ENCODE data around the gene IRF5. TPM values are rescaled to one million over a fixed set of nuclear protein-coding genes. Genes with fewer than 3 reads are reported as not detected.

The IRF5 gene
- polyA plus RNA-seq, 1 experiment = 0.36 TPM

DNA sequence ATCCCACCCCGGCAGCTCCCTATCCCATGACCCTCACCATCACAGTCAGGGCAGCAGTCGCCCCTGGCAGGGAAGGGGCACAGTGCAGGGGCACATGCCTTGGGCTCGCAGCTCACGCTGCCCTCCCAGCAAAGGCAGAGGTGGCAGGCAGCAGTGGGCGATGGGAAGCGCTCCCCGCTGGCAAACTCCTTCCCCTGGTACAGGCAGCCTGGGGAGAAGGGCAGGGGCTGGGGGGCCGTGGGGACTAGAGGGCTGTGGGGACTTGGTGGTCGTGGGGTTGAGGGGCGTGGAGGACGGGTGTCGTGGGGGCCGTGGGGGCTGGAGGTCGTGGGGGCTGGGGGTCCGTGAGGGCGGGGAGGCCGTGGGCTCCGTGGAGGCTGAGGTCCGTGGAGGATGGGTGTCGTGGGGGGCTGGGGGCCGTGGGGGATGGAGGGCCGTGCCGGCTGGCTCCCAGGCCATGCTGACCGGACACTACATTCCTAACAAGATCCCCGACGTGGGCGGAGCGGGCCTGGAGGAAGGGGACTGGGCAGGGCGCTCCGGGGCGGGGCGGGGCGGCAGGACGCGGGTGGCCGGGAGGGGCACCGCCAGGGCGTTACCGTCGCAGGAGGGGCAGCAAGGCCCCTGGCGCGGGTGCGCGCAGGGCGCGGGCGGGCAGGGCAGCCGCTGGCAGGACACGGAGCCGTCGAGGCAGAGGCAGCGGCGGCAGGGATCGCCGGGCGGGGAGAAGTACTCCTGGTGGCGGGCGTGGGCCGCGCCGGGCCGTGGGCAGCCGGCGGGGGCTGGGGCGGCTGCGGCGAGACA, 47.2 kb upstream of the IRF5 start:
- Histone ChIP-seq H3K36me3 (ENCODE audit: control insufficient read depth, insufficient read depth, low read length) (no peaks in the 10 kb centered on the region), H3K27me3 (ENCODE audit: control insufficient read depth, insufficient read depth, low read length) (0 out of 2 replicates have a peak, but pooled peaks cover 2% of the 10 kb centered on the region), H3K4me3 (ENCODE audit: low read depth, low read length) (no peak overlapping the region)
- no peak for DNase-seq (ENCODE audit: low read depth)
- ChIA-PET POLR2A (interaction anchor here (0.5 kb wide), 1 partner anchor 108 kb away, joined by 3 read pairs; no protein-coding TSS in a partner anchor), CTCF (no interaction called here)
- no peak for TF ChIP-seq CTCF (IDR thresholded peaks at IDR 0.05; ENCODE audit: insufficient read depth, low read depth, low read length)

DNA sequence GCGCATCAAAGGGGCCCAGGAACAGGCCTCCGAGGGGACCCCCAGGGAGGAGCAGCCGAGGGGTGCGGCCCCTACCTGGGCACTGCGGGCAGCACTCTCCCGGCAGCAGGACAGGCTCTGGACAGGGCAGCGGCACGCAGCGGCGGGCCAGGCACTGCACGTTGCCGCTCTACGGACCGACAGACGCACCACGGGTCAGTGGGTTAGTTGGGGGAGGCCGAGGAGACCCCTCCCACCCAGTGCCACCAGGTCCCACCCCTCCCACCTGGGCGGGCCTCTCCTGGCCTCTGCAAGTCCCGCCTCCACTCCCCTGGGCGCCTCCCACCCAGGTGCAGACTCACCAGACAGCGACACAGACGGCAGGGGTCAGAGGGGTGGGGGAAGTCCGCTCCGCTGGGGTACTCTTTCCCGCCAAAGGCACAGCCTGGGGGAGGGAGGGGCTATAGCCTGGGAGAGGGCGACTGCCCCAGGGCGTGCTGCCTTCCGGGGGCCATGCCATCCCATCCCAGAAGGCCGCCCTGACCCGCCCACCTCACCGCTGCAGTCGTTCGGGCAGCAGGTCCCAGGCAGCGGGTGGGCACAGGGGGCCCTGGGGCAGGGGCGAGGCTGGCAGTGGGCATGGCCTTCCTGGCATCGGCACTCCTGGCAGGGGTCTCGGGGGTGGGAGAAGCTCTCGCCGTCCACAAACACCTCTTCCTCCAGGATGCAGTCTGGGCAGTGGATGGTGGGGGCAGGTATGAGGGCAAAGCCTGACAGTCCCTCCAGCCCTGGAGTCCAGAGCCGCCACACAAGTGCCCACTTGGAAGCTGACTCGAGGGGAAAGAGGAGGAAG, 46.4 kb upstream of the IRF5 start:
- CTCF ChIA-PET = interaction anchor here (1.9 kb wide), 1 partner anchor 8 kb away, joined by 7 read pairs; no protein-coding TSS in a partner anchor
- DNase-seq (ENCODE audit: low read depth) = no peak
- POLR2A ChIA-PET = no interaction called here
- H3K36me3 ChIP-seq (ENCODE audit: control insufficient read depth, insufficient read depth, low read length) = no peaks in the 10 kb centered on the region
- no peak for TF ChIP-seq CTCF (IDR thresholded peaks at IDR 0.05; ENCODE audit: insufficient read depth, low read depth, low read length)
- 0 out of 2 replicates have a peak, but pooled peaks cover 2% of the 10 kb centered on the region for H3K27me3 ChIP-seq (ENCODE audit: control insufficient read depth, insufficient read depth, low read length)
- H3K4me3 ChIP-seq (ENCODE audit: low read depth, low read length) = no peak overlapping the region

DNA sequence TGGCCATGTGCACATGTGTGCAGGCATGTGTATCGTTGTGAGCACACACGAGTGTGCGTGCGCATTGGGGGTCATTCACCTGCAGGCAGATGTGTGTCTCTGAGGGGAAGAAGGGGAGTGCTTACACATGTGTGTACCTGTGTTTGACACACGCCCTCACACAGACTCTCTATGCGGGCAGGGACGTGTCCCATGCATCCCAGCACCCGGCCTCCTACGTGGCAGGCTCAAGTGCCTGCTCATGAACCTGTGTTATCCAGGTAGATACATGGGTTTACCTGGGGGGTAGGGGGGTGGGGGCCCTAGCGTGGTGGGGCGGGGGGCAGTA, 45.8 kb upstream of the IRF5 start:
- ChIA-PET POLR2A (no interaction called here), CTCF (interaction anchor here (1.9 to 2.0 kb wide), 2 partner anchors 8 to 200 kb away, joined by 6 to 7 read pairs; no protein-coding TSS in a partner anchor)
- no peak overlapping the region for H3K4me3 ChIP-seq (ENCODE audit: low read depth, low read length)
- no peak for DNase-seq (ENCODE audit: low read depth)
- TF ChIP-seq CTCF (IDR thresholded peaks at IDR 0.05; ENCODE audit: insufficient read depth, low read depth, low read length) = no peak
- 0 out of 2 replicates have a peak, but pooled peaks cover 2% of the 10 kb centered on the region for H3K27me3 ChIP-seq (ENCODE audit: control insufficient read depth, insufficient read depth, low read length)
- H3K36me3 ChIP-seq (ENCODE audit: control insufficient read depth, insufficient read depth, low read length) = no peaks in the 10 kb centered on the region

DNA sequence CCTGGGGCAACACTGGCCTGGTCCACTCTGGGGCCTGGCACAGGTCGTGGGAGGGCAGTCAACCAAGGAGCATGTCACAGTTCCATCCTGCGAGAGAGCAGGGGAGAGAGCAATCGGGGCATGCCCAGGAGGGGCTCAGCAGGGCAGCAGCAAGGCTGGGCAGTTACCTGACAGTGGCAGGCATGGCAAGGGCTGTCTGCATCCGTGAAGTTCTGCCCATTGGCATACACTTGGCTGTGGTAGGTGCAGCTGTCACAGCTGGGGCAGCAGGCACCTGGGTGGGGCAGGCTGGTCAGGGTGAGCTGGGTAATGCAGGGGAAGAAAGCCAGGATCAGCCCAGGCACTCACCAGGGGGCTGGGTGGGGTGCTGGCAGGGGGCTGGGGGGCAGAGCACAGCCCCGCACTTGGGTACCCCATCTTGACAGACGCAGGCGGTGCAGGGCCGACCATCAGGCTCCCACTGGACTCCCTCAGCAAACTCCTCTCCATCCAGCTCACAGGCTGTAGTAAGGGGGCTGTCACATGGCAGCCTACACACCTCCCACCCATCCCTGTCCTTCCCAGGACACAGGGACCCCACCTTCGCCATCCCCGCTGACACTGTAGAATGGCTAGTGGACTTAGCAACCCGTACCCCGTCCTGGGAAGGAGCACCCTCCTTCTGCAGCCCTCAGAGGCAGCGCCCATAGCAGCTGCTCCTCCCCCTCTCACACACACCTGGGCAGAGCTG, 45.0 kb upstream of the IRF5 start:
- H3K36me3 ChIP-seq (ENCODE audit: control insufficient read depth, insufficient read depth, low read length) = no peaks in the 10 kb centered on the region
- POLR2A ChIA-PET = no interaction called here
- CTCF ChIA-PET = interaction anchor here (1.0 to 2.0 kb wide), 4 partner anchors 9 to 199 kb away, joined by 3 to 7 read pairs (median 5); no protein-coding TSS in a partner anchor
- no peak for TF ChIP-seq CTCF (IDR thresholded peaks at IDR 0.05; ENCODE audit: insufficient read depth, low read depth, low read length)
- H3K27me3 ChIP-seq (ENCODE audit: control insufficient read depth, insufficient read depth, low read length) = 0 out of 2 replicates have a peak, but pooled peaks cover 2% of the 10 kb centered on the region
- DNase-seq (ENCODE audit: low read depth) = no peak
- no peak overlapping the region for H3K4me3 ChIP-seq (ENCODE audit: low read depth, low read length)

Data from BJ (cell line).